CD4-positive, alpha-beta T cell treated with Interleukin-4 for 4 hours (primary cell): ENCODE data around the gene DUSP15.
"Not testable (repeated sequence)": the region's sequence is repeated elsewhere in the genome, so short reads cannot be mapped to it uniquely, and the experiment has no call there.

ENCODE experiments used
- DNase-seq: peaks from one replicate; pipeline ENCODE4 v3.0.0-alpha.2; 2020

The DUSP15 gene

DNA sequence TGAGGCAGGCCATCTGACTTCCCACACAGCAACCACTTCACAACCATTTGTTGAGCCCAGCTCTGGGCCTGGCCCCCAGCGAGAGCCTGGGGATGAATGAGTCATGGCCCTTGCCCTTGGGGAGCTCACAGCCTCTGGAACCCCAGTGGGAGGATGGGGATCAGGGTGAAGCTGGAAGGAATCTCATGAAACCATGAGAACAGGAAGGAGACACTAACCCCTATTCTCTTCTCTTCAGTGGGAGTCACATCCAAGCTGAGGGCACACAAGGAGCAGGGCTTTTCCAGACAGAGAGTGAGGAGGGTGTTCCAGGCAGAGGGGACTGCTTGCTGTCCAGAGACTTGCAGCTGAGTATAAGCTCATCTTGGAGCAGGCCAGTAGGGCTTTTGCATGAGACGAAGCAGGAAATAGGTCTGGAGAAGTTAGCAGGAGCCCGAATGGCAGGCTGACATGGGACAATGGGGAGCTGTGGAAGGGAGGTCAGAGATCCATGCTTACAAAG, 32.4 kb downstream of the DUSP15 start:
- no peak for DNase-seq

- no peak for DNase-seq
Measured at GRCh38 chr20:31836853-31837608, 33.3 kb downstream of the DUSP15 start.

DNA sequence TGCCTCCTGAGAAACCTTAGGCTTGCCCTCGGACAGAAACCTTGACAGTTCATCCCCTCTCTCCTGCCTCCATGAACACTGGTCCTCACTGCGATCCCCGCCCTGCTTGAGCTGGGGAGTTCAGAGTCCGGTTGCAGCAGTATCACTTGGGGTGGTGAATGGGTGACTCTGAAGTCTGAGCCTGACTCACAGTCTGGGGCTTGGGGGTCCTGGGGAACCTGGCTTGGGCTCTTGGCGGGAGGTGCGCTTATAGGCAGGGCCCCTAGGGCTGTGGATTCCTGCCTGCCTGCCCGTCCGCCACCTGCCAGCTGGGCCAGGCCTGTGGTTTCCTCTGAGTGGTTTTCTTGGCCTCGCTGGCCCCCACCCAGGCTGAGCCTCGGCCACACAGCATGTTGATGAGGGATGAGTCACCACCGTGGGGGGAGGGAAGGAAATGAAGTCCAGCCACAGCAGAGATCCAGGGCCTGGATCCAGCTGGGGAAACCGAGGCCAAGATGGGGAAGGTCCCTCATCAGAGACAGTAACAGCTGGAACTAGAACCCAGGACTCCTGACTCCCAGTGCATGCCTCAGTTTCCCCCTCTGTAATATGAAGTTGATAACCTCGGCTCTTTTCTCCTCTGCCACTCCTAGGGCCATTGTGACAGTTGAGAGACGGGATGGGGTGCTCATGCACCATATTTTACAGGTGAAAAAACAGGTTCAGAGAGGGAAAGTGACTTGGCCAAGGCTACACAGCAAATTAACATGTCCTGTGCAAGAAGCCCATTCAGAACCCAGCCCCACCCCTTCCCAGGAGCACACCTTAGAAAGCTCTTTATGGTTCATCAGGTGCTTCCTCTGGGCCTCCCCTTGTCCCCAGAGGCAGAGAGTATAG, 34.1 kb downstream of the DUSP15 start:
- DNase-seq = peak; percentile 29

- no peak for DNase-seq
Measured at GRCh38 chr20:31835554-31835953, 34.8 kb downstream of the DUSP15 start.

DNA sequence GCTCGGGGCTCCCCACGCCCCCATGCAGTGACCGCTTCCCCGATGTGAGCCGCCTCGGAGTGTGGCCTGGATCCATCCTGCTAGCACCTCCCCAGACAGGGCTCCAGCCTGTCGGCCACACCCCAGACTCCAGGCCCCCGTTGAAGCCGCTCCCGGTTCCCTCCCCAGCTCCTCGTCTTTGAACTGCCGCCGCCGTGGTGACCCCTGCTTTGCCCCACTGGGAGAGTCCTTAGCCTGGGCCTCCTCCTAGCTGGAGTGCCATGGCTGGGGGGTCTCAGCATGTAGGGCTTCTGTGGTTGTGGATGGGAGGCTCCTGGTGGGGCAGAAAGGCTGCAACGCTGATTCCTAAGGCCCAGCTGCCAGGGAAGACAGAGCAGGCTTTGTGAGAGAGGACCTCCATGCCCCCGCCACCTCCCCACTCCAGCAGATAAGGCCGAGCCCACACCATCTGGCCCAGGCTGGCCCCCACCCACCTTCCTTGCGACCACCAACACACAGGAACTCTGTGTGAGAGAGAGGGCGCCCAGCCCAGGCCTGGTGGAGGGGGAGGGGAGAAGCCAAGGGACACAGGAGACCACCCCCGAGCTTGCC, 36.3 kb downstream of the DUSP15 start:
- no peak for DNase-seq

DNA sequence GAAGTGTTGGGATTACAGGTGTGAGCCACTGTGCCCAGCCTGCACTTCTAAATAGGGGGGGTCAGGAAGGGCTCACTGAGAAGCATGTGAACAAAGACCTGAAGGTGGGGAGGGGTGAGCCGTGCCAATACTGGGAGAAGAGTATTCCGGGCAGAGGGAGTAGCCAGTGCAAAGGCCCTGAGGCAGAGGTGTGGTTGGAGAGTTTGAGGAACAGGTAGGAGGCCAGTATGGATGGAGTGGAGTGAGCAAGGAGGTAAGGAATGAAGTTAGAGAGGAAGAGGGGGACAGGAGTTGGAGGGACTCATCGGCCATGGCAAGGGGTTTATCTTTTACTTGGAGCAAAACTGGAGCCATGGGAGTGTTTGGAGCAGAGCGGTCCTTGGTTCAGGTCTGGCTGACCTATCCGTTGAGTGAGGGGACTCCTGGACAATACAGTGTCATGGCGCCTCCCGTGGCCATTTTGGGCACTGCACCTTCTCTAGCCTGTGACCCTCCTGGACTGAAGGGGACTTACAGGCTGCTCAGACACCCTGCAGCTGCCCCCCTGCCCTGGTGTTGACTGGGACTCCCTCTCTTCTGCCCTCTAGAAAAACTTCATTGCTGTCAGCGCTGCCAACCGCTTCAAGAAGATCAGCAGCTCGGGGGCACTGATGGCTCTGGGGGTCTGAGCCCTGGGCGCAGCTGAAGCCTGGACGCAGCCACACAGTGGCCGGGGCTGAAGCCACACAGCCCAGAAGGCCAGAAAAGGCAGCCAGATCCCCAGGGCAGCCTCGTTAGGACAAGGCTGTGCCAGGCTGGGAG, 37.0 kb downstream of the DUSP15 start:
- DNase-seq = peak; percentile 46

DNA sequence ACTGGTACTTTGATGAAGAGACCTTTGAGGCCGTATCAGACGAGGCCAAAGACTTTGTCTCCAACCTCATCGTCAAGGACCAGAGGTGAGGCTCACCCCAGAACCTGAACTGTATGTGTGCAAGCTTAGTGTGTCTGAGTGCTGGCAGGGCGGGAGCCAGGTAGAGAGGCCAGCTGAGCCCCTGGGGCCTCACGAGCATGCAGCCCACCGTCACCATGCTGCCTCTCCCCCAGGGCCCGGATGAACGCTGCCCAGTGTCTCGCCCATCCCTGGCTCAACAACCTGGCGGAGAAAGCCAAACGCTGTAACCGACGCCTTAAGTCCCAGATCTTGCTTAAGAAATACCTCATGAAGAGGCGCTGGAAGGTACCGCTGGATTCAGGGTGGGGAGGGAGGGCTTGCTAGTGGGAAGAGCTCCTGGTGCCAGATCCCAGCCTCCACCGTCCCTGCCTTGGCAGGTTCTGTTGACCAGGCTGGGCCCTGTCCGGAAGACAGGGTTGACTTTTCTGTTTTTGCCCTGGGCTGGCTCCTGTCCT, 38.5 kb downstream of the DUSP15 start:
- no peak for DNase-seq

DNA sequence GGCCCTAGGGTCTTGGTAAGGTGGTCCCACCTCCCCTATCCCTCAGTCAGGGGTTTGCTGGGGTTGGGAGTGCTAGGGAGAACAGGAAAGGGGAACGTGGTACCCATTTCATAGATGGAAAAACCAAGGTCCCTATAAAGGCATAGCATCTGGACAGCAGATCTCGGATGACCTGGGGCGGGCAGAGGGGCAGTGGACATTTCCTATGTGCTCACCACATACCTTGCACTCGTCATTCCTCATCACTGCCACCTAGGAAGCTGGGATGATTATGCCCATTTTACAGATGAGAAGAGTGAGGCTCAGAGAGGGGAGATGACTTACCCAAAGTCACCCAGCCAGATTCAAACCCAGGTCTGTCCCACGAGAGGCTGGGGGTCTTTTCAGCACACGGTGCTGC, 39.1 kb downstream of the DUSP15 start:
- DNase-seq = no peak

DNA sequence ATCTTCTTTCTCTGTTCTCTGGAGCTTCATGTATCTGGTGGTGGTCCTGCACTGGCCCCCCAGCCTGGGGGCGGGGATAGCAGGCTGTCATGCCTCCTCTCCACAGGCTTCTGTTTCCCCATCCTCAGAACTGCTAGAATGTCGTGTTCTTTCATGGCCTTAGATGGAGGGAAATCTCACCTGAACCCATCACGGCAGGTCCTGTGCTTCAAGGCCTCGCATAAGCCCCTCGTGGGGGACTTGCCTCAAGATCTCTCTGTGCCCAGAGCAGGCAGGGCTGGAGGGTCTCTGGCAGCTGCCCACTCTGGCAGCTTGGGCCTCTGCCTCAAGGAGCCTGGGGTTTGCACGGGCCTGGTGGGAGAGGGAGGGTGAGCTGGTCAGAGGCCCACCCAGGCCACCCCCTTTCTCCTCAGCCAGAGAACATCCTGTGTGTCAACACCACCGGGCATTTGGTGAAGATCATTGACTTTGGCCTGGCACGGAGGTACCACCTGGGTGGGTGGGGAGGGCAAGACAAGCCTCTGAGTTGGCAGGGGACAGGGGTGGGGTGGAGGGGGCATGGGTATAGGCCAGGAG, 39.8 kb downstream of the DUSP15 start:
- DNase-seq = no peak

DNA sequence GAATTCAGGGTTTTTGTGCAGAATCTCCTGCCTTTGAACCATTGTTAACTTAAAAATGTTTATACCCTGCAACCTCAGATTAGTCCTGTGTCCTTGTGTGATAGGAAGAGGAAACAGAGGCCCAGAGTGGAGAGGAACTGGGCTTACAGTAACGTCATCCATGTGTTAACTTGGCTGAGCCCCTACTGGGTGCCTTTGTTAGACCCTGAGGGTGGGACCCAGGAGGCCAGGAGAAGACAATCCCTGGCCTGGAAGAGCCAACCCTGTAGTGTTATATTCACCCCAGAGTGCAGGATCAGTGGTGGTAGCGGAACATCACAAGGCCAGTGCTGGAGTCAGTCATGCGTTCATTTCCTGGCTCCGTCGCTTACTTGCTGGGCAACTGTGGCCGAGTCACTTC, 40.6 kb downstream of the DUSP15 start:
- no peak for DNase-seq

- DNase-seq = not testable (repeated sequence)
Measured at GRCh38 chr20:31828016-31828415, 42.3 kb downstream of the DUSP15 start.

GRCh38 chr20:31827059-31827458, 43.3 kb downstream of the DUSP15 start:
- no peak for DNase-seq

DNA sequence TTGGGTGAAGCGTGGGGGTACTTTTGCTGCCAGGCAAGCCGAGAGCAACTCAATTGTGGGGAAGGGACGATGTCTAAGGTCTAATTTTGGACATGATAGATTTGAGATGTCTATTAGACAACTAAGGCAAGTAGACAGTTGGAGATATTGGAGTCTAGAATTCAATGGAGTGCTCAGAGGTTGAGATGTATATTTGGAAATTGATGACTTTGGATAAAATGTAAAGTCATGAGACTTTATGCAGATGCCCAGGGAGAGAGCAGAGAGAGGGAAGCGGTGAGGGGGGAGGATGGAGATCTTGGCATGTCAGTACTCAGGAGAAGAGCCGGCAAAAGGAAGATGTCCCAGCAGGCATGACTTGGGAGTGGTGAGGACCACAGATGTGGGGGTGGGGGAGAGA, 44.3 kb downstream of the DUSP15 start:
- DNase-seq = no peak

DNA sequence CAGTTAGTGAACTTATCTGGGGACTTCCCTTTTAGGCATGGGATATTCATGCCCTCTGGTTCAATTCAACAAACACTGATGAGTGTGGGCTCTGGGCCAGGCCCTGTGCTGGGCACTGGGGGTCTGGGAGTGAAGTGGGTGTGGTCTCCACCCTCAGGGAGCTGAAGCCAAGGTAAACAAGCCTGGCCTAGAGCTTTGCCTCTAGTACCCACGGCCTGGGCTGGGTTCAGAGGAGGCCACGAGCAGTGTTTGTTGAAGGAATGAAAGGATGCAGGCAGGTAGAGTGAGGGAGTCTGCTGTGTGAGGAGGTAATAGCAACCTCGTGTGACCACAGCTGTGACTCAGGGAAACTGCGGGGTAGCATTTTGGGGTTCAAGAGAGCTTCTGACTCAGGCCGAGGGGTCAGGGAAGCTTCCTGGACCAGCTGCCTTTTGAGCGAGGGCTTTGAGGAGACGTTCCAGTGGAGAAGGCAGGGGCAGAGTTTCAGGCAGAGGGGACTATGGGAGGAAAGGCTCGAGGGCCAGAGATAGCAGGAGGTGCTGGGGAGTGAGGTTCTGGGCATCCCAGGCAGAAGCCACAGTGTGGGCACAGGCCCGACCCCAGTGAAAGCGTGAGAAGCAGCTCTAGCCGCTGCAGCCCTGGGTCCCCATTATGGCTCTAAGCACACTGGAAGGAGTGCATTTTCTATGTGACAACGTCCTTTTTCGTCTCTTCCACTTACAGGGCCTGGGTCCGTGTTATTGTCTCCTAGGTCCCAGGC, 45.6 kb downstream of the DUSP15 start:
- DNase-seq = no peak

DNA sequence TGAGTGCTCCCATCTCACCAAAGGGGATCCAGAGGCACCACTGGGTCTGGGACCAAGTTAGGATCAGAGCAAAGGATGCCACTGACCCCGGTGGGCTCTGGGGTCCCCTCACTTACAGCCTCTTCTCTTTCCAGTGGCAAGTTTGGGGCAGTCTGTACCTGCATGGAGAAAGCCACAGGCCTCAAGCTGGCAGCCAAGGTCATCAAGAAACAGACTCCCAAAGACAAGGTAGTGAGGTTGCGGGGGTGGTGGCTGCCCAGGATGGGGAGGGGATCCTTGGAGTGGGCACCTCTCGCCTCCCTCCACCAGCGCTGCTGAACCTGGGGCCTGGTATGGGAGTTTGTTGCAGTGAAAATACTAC, 46.2 kb downstream of the DUSP15 start:
- DNase-seq = no peak

GRCh38 chr20:31823360-31824124, 46.8 kb downstream of the DUSP15 start:
- DNase-seq = no peak

- peak; percentile 59 for DNase-seq
Measured at GRCh38 chr20:31822421-31823330, 47.7 kb downstream of the DUSP15 start.

DNA sequence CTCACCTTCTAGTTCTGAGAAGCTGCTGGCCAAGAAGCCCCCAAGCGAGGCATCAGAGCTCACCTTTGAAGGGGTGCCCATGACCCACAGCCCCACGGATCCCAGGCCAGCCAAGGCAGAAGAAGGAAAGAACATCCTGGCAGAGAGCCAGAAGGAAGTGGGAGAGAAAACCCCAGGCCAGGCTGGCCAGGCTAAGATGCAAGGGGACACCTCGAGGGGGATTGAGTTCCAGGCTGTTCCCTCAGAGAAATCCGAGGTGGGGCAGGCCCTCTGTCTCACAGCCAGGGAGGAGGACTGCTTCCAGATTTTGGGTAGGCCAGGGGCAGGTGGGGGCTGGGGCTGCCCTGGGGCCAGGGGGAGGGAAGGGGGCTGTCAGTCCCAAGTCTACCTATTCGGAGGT, 48.9 kb downstream of the DUSP15 start:
- DNase-seq = no peak

GRCh38 chr20:31820228-31820627, 50.1 kb downstream of the DUSP15 start:
- no peak for DNase-seq
